ENCODE data around the gene ELMO2.

ELMO2 gene

GRCh38 chr20:46416839-46417238, 10.4 kb upstream of the ELMO2 start:
- Histone ChIP-seq H3K4me1 (ENCODE audit: insufficient read depth, poor library complexity, severe bottlenecking) (no peaks in the 10 kb centered on the region), H3K27ac (ENCODE audit: poor library complexity, severe bottlenecking) (no peak overlapping the region), H3K9me3 (ENCODE audit: severe bottlenecking) (no peaks in the 10 kb centered on the region), H3K4me3 (ENCODE audit: severe bottlenecking) (no peak overlapping the region), H3K27me3 (ENCODE audit: insufficient read depth, poor library complexity, severe bottlenecking) (peaks cover 60% of the 10 kb centered on the region), H3K36me3 (ENCODE audit: low read depth) (no peaks in the 10 kb centered on the region)
- DNase-seq (ENCODE audit: low spot score) = no peak
- no peak for TF ChIP-seq CTCF (IDR thresholded peaks at IDR 0.05; ENCODE audit: poor library complexity, severe bottlenecking)
- no peak for ATAC-seq (ENCODE audit: low read depth)

GRCh38 chr20:46416421-46416820, 10.0 kb upstream of the ELMO2 start:
- H3K36me3 ChIP-seq (ENCODE audit: low read depth) = no peaks in the 10 kb centered on the region
- no peaks in the 10 kb centered on the region for H3K4me1 ChIP-seq (ENCODE audit: insufficient read depth, poor library complexity, severe bottlenecking)
- no peak for TF ChIP-seq CTCF (IDR thresholded peaks at IDR 0.05; ENCODE audit: poor library complexity, severe bottlenecking)
- H3K27me3 ChIP-seq (ENCODE audit: insufficient read depth, poor library complexity, severe bottlenecking) = peaks cover 57% of the 10 kb centered on the region
- no peak overlapping the region for H3K4me3 ChIP-seq (ENCODE audit: severe bottlenecking)
- H3K27ac ChIP-seq (ENCODE audit: poor library complexity, severe bottlenecking) = no peak overlapping the region
- DNase-seq (ENCODE audit: low spot score) (no peak), ATAC-seq (ENCODE audit: low read depth) (no peak)
- no peaks in the 10 kb centered on the region for H3K9me3 ChIP-seq (ENCODE audit: severe bottlenecking)

- Histone ChIP-seq H3K36me3 (ENCODE audit: low read depth) (no peaks in the 10 kb centered on the region), H3K4me1 (ENCODE audit: insufficient read depth, poor library complexity, severe bottlenecking) (peaks cover under 1% of the 10 kb centered on the region), H3K27me3 (ENCODE audit: insufficient read depth, poor library complexity, severe bottlenecking) (peaks cover 50% of the 10 kb centered on the region), H3K9me3 (ENCODE audit: severe bottlenecking) (no peaks in the 10 kb centered on the region), H3K4me3 (ENCODE audit: severe bottlenecking) (no peak overlapping the region), H3K27ac (ENCODE audit: poor library complexity, severe bottlenecking) (no peak overlapping the region)
- no peak for TF ChIP-seq CTCF (IDR thresholded peaks at IDR 0.05; ENCODE audit: poor library complexity, severe bottlenecking)
- DNase-seq (ENCODE audit: low spot score) (no peak), ATAC-seq (ENCODE audit: low read depth) (no peak)
Observed at GRCh38 chr20:46415773-46416172, 9.4 kb upstream of the ELMO2 start.

- no peaks in the 10 kb centered on the region for H3K36me3 ChIP-seq (ENCODE audit: low read depth)
- peak; percentile 15; the same call in 1 of the 3 replicates for ATAC-seq (ENCODE audit: low read depth)
- peaks cover 41% of the 10 kb centered on the region for H3K27me3 ChIP-seq (ENCODE audit: insufficient read depth, poor library complexity, severe bottlenecking)
- no peaks in the 10 kb centered on the region for H3K9me3 ChIP-seq (ENCODE audit: severe bottlenecking)
- H3K4me3 ChIP-seq (ENCODE audit: severe bottlenecking) = no peak overlapping the region
- no peak for TF ChIP-seq CTCF (IDR thresholded peaks at IDR 0.05; ENCODE audit: poor library complexity, severe bottlenecking)
- H3K4me1 ChIP-seq (ENCODE audit: insufficient read depth, poor library complexity, severe bottlenecking) = peaks cover 2% of the 10 kb centered on the region
- DNase-seq (ENCODE audit: low spot score) = no peak
- no peak overlapping the region for H3K27ac ChIP-seq (ENCODE audit: poor library complexity, severe bottlenecking)
Observed at GRCh38 chr20:46414608-46415007, 8.2 kb upstream of the ELMO2 start.

GRCh38 chr20:46411637-46412036, 5.2 kb upstream of the ELMO2 start:
- H3K4me1 ChIP-seq (ENCODE audit: insufficient read depth, poor library complexity, severe bottlenecking) = peaks cover 17% of the 10 kb centered on the region
- H3K27me3 ChIP-seq (ENCODE audit: insufficient read depth, poor library complexity, severe bottlenecking) = peaks cover 29% of the 10 kb centered on the region
- ATAC-seq (ENCODE audit: low read depth) (no peak), DNase-seq (ENCODE audit: low spot score) (no peak)
- H3K9me3 ChIP-seq (ENCODE audit: severe bottlenecking) = no peaks in the 10 kb centered on the region
- TF ChIP-seq CTCF (IDR thresholded peaks at IDR 0.05; ENCODE audit: poor library complexity, severe bottlenecking) = no peak
- H3K27ac ChIP-seq (ENCODE audit: poor library complexity, severe bottlenecking) = no peak overlapping the region
- no peaks in the 10 kb centered on the region for H3K36me3 ChIP-seq (ENCODE audit: low read depth)
- no peak overlapping the region for H3K4me3 ChIP-seq (ENCODE audit: severe bottlenecking)

Data from RWPE2 (cell line).